H1 (cell line): ENCODE measurements around the gene ASXL2. TPM values are rescaled to one million over a fixed set of nuclear protein-coding genes. Genes with fewer than 3 reads are reported as not detected.

ENCODE experiments used
- CTCF ChIA-PET: fragments of 300-600 bp; sonication (Branson Sonifier 250); formaldehyde crosslinking; loops from one replicate; lab custom pipeline; 2021; ENCODE audit not compliant: partially characterized antibody; lab: Charles Lee
- POLR2A ChIA-PET: fragments of 300-600 bp; sonication (Branson Sonifier 250); formaldehyde crosslinking; loops from one replicate; lab custom pipeline; 2021; ENCODE audit warnings: inconsistent platforms; ENCODE audit not compliant: partially characterized antibody; lab: Charles Lee
- DNase-seq, 2 experiments: peaks; one replicate each; pipeline versions ENCODE4 v3.0.0 to v3.0.0-alpha.2; 2010 to 2022; ENCODE audit warnings: low spot score in 2 of 2, low read depth in 1 of 2, mixed read lengths in 1 of 2
- FAIRE-seq: peaks from 2 replicates; lab custom pipeline; 2011; peaks lifted over from hg19 to GRCh38; lab: Jason Lieb, UNC
- H2AFZ ChIP-seq: 2 replicates; pipeline ENCODE4 v1.8.1; 2012; ENCODE audit warnings: low read length, inconsistent platforms
- H2AK5ac ChIP-seq: 2 replicates; pipeline ENCODE4 v1.6.1; 2013; ENCODE audit warnings: low read depth, low read length
- H2BK120ac ChIP-seq: replicated peaks from 2 replicates; pipeline ENCODE3; 2013; ENCODE audit warnings: low read depth, low read length, inconsistent platforms
- H2BK12ac ChIP-seq: 2 replicates; pipeline ENCODE4 v1.6.1; 2013; ENCODE audit warnings: low read depth, low read length
- H2BK15ac ChIP-seq: 2 replicates; pipeline ENCODE4 v1.6.1; 2013; ENCODE audit warnings: low read length
- H2BK20ac ChIP-seq: 2 replicates; pipeline ENCODE4 v1.6.1; 2013; ENCODE audit warnings: low read length
- H2BK5ac ChIP-seq: 2 replicates; pipeline ENCODE4 v1.6.1; 2013; ENCODE audit warnings: low read depth, low read length
- H3K14ac ChIP-seq: 2 replicates; pipeline ENCODE4 v1.6.1; 2013; ENCODE audit warnings: inconsistent platforms; ENCODE audit not compliant: insufficient read length
- H3K18ac ChIP-seq: 2 replicates; pipeline ENCODE4 v1.6.1; 2013; ENCODE audit warnings: low read length; ENCODE audit errors: extremely low read depth
- H3K23ac ChIP-seq: 2 replicates; pipeline ENCODE4 v1.6.1; 2013; ENCODE audit warnings: inconsistent platforms; ENCODE audit not compliant: insufficient read length
- H3K23me2 ChIP-seq: 2 replicates; pipeline ENCODE4 v1.6.1; 2013; ENCODE audit warnings: low read depth, low read length
- H3K27ac ChIP-seq: 2 replicates; pipeline ENCODE4 v1.6.1; 2011; ENCODE audit warnings: low read depth, low read length, inconsistent platforms
- H3K27me3 ChIP-seq, 4 experiments: replicated peaks in 1 of 4; 1 replicate in 1 of 4; 2 replicates in 3 of 4; pipeline versions ENCODE4 v1.6.1 to v1.8.1; 2011 to 2013; ENCODE audit warnings: low read length in 3 of 4, mild to moderate bottlenecking in 3 of 4, inconsistent platforms in 2 of 4, mixed read lengths in 2 of 4, moderate library complexity in 1 of 4; ENCODE audit not compliant: control insufficient read depth in 3 of 4, insufficient read depth in 3 of 4; ENCODE audit errors: extremely low read depth in 1 of 4
- H3K36me3 ChIP-seq, 4 experiments: 2 replicates each; pipeline versions ENCODE4 v1.6.1 to v1.8.1; 2011 to 2013; ENCODE audit warnings: mild to moderate bottlenecking in 4 of 4, low read length in 3 of 4, moderate library complexity in 2 of 4, control low read depth in 1 of 4, inconsistent platforms in 1 of 4; ENCODE audit not compliant: insufficient read depth in 4 of 4, control insufficient read depth in 2 of 4
- H3K4ac ChIP-seq: replicated peaks from 2 replicates; pipeline ENCODE3; 2013; ENCODE audit warnings: low read length, low read depth, mixed read lengths, inconsistent platforms; ENCODE audit not compliant: insufficient read length
- H3K4me1 ChIP-seq, 4 experiments: replicated peaks in 1 of 4; 1 replicate in 1 of 4; 2 replicates in 3 of 4; pipeline versions ENCODE4 v1.6.1 to v1.8.1; 2011 to 2013; ENCODE audit warnings: low read length in 3 of 4, inconsistent platforms in 2 of 4, mixed read lengths in 1 of 4; ENCODE audit not compliant: insufficient read depth in 4 of 4, control insufficient read depth in 3 of 4
- H3K4me2 ChIP-seq, 2 experiments: 2 replicates each; pipeline versions ENCODE4 v1.6.1 to v1.8.1; 2011 to 2013; ENCODE audit warnings: low read depth in 2 of 2, low read length in 2 of 2, control low read depth in 1 of 2, inconsistent platforms in 1 of 2, mild to moderate bottlenecking in 1 of 2; ENCODE audit not compliant: insufficient read depth in 1 of 2
- H3K4me3 ChIP-seq, 4 experiments: fragments of 200-600, 300-600 bp in 1 of 4; sonication (generic), shearing (Covaris generic), sonication (Bioruptor Twin) in 1 of 4; 2 replicates each; pipeline versions ENCODE4 v1.5.1 to v1.8.1; 2011 to 2016; ENCODE audit warnings: low read length in 4 of 4, low read depth in 3 of 4, control low read depth in 2 of 4, inconsistent platforms in 2 of 4, mild to moderate bottlenecking in 2 of 4, mixed read lengths in 1 of 4, moderate library complexity in 1 of 4; ENCODE audit not compliant: insufficient read depth in 2 of 4; ENCODE audit errors: extremely low read depth in 1 of 4
- H3K56ac ChIP-seq: replicated peaks from 2 replicates; pipeline ENCODE3; 2013; ENCODE audit warnings: low read depth, mild to moderate bottlenecking, mixed read lengths, low read length, inconsistent platforms; ENCODE audit not compliant: insufficient read length
- H3K79me1 ChIP-seq: 2 replicates; pipeline ENCODE4 v1.6.1; 2013; ENCODE audit warnings: low read depth, low read length, control low read depth
- H3K79me2 ChIP-seq, 2 experiments: 2 replicates each; pipeline versions ENCODE4 v1.6.1 to v1.8.1; 2012 to 2013; ENCODE audit warnings: low read length in 2 of 2, mild to moderate bottlenecking in 2 of 2, inconsistent platforms in 1 of 2; ENCODE audit not compliant: insufficient read depth in 2 of 2, control insufficient read depth in 1 of 2
- H3K9ac ChIP-seq, 4 experiments: replicated peaks in 1 of 4; 1 replicate in 1 of 4; 2 replicates in 3 of 4; pipeline versions ENCODE4 v1.6.1 to v1.8.1; 2011 to 2013; ENCODE audit warnings: low read depth in 3 of 4, low read length in 3 of 4, control low read depth in 2 of 4, mild to moderate bottlenecking in 2 of 4, moderate library complexity in 2 of 4, inconsistent platforms in 1 of 4; ENCODE audit errors: extremely low read depth in 1 of 4
- H3K9me3 ChIP-seq, 2 experiments: 2 replicates each; pipeline versions ENCODE4 v1.6.1 to v1.8.1; 2012 to 2013; ENCODE audit warnings: mild to moderate bottlenecking in 2 of 2, moderate library complexity in 2 of 2, control low read depth in 1 of 2, inconsistent platforms in 1 of 2, low read depth in 1 of 2, low read length in 1 of 2, mixed read lengths in 1 of 2; ENCODE audit not compliant: insufficient read depth in 2 of 2
- H4K20me1 ChIP-seq, 2 experiments: replicated peaks in 1 of 2; 2 replicates each; pipeline versions ENCODE3 to v1.8.1; 2011 to 2013; ENCODE audit warnings: inconsistent platforms in 2 of 2, low read length in 2 of 2, mild to moderate bottlenecking in 1 of 2; ENCODE audit not compliant: insufficient read depth in 2 of 2, control insufficient read depth in 1 of 2
- H4K5ac ChIP-seq: 2 replicates; pipeline ENCODE4 v1.6.1; 2013; ENCODE audit warnings: low read length, low read depth, mixed read lengths, inconsistent platforms; ENCODE audit not compliant: insufficient read length
- H4K8ac ChIP-seq: 2 replicates; pipeline ENCODE4 v1.8.0; 2013; ENCODE audit warnings: mild to moderate bottlenecking, moderate library complexity, low read length, inconsistent platforms; ENCODE audit not compliant: insufficient read depth; ENCODE audit errors: extremely low read depth
- H4K91ac ChIP-seq: replicated peaks from 2 replicates; pipeline ENCODE3; 2013; ENCODE audit warnings: low read length, mixed read lengths, inconsistent platforms; ENCODE audit not compliant: insufficient read length
- CEBPB ChIP-seq: IDR thresholded peaks from 2 replicates; pipeline ENCODE4 v1.6.1; 2012; ENCODE audit warnings: low read depth, low read length
- CTCF ChIP-seq, 3 experiments: IDR thresholded peaks; 1 replicate in 2 of 3; 2 replicates in 1 of 3; pipeline versions ENCODE4 v1.5.1 to v1.6.1; 2011; ENCODE audit warnings: low read length in 3 of 3, mild to moderate bottlenecking in 3 of 3, inconsistent platforms in 2 of 3, low read depth in 1 of 3, moderate library complexity in 1 of 3; ENCODE audit not compliant: insufficient read depth in 1 of 3; ENCODE audit errors: control extremely low read depth in 1 of 3
- MAX ChIP-seq: IDR thresholded peaks from 2 replicates; pipeline ENCODE4 v1.6.1; 2012; ENCODE audit warnings: inconsistent platforms
- WGBS, 2 experiments: shearing (Covaris generic) in 1 of 2; methylation state at CpG; one replicate each; pipeline versions ENCODE4 v1.1.6 to v1.1.7; 2013 to 2015; ENCODE audit warnings: low lambda C conversion rate in 2 of 2, mixed read lengths in 2 of 2, inconsistent platforms in 1 of 2, low coverage in 1 of 2, missing lambda C conversion rate in 1 of 2; ENCODE audit not compliant: insufficient replicate concordance in 2 of 2, insufficient coverage in 1 of 2, insufficient read length in 1 of 2; ENCODE audit errors: extremely low coverage in 1 of 2, missing lambda C conversion rate in 1 of 2; 5-methylcytosine and 5-hydroxymethylcytosine counted together
- polyA plus RNA-seq, 7 experiments: library from polyadenylated mRNA; depleted of rRNA in 3 of 7; stranded (reverse) in 5 of 7; unstranded in 2 of 7; fragments of >200 nt in 5 of 7; fragments of 200-250 nt in 2 of 7; gene quantifications; 1 replicate in 5 of 7; 2 replicates in 1 of 7; 4 replicates in 1 of 7; pipeline versions ENCODE4 v1.2.1 to v1.2.3, GENCODE V29; 2011 to 2013; ENCODE audit warnings: missing spikeins in 2 of 7, mixed read lengths in 2 of 7
- total RNA-seq: library from RNA; stranded (reverse); fragmentation: NEBNext Ultra II Directional; extraction: Animal tissue kit (Norgen Biotek cat#: 25700); gene quantifications from 2 replicates; pipeline ENCODE4 v1.2.1, GENCODE V29; 2021

Gene ASXL2
- total and polyA plus RNA-seq, 2 of the 8 experiments (the other 6 are each of a cell fraction or from before 2014, with no cell fraction given): 7.2 to 41.3 TPM

- CTCF ChIA-PET: interaction anchor here (1.0 to 1.4 kb wide), 2 partner anchors 27 to 120 kb away, joined by 3 read pairs; no protein-coding TSS in a partner anchor
- Histone ChIP-seq H3K14ac (no peak overlapping the region), H3K56ac (no peak overlapping the region), H2BK20ac (no peak overlapping the region), H3K9me3 (no peaks in the 10 kb centered on the region), H2BK5ac (no peak overlapping the region), H3K4ac (no peak overlapping the region), H3K36me3 (no peaks in the 10 kb centered on the region), H2AK5ac (no peak overlapping the region), H3K4me1 (no peaks in the 10 kb centered on the region; a peak in 1 of 7 replicates), H2BK120ac (no peak overlapping the region), H3K27me3 (no peaks in the 10 kb centered on the region), H2BK15ac (no peak overlapping the region), H3K79me1 (no peaks in the 10 kb centered on the region; the same call in 1 of the 2 replicates), H4K20me1 (peaks cover 2 to 4% of the 10 kb centered on the region in 2 experiments), H3K4me3 (no peak overlapping the region), H3K9ac (no peak overlapping the region), H3K27ac (no peak overlapping the region), H4K5ac (no peak overlapping the region)
- DNase-seq (no peak), FAIRE-seq (no peak)
- 93% methylated on average over 2 of the region's 2 CpGs; no CpG with 5 or more reads in 1 of the 2 experiments for WGBS, 2 experiments
- no peak for TF ChIP-seq MAX
- no peak for TF ChIP-seq CEBPB
- no peak for TF ChIP-seq CTCF (IDR thresholded peaks at IDR 0.05; ENCODE audit: control extremely low read depth in 1 of 3, insufficient read depth in 1 of 3, low read depth in 1 of 3, low read length in 3 of 3)
- TF ChIP-seq, all 59 proteins: peak for 0
- POLR2A ChIA-PET: no interaction called here
- Histone ChIP-seq H3K23ac (no peak overlapping the region), H4K8ac (no peak overlapping the region), H2BK12ac (no peak overlapping the region), H3K18ac (no peak overlapping the region), H4K91ac (no peak overlapping the region), H3K79me2 (peaks cover 0 to 12% of the 10 kb centered on the region in 2 experiments; a peak in 2 of 4 replicates), H3K4me2 (no peak overlapping the region), H2AFZ (no peak overlapping the region), H3K23me2 (no peaks in the 10 kb centered on the region)
Observed at GRCh38 chr2:25825238-25825637, 53.0 kb downstream of the ASXL2 start.
